OCI-M2 (cell line): ENCODE results near the gene ADGRA1.
"Not testable (repeated sequence)": the region's sequence is repeated elsewhere in the genome, so short reads cannot be mapped to it uniquely, and the experiment has no call there.

Source experiments
- DNase-seq: peaks from one replicate; lab custom pipeline; 2025; ENCODE audit not compliant: unreplicated experiment; lab: John Stamatoyannopoulos, UW

ADGRA1 gene

DNA sequence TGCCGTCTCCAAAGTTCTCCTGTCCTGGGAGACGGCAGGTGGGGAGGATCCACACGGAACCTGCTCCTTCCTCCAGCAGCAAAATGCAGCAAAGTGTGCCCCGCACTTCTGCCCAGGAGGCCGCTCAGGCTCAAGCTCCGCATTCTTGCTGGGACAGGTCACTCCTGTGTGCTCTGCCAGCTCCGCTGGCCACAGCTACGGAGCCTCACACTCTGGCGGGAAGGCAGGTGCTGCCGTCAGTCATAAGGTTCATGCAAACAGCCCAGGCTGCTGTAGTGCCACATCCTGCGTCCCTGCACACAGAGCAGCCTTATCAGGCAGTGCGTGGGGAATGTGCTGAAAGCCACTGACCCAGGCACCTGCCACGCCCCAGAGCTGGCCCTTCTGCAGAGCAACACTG, 22.4 kb downstream of the ADGRA1 start:
- DNase-seq, result no peak

DNA sequence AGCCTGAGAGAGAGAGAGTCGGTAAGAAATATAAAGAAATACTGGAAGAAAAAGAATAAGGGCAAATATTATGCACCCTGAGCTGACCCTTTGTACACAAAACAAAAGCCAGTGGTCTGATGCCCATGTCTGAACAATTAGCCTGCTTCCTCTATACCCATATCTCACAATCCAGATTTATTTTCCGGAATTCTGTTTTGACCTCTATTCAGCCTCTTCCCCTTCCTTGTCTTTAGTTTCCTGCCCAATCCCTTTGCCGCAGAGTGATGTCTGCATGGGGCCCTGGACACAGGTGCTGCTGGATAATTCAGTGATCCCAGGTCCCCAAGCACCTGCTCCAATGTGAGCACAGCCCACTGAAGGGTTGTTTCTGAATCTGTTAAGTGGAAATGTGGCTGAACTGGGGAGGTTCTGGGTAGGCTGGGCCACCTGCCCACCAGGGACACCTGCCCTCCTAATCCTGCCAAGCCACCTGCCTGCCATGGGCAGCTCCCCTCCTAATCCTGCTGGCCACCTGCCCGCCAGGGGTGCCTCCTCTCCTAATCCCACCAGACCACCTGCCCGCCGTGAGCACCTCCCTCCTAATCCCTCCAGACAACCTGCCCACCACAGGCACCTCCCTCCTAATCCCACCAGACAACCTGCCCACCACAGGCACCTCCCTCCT, 23.0 kb downstream of the ADGRA1 start:
- DNase-seq, result no peak

DNA sequence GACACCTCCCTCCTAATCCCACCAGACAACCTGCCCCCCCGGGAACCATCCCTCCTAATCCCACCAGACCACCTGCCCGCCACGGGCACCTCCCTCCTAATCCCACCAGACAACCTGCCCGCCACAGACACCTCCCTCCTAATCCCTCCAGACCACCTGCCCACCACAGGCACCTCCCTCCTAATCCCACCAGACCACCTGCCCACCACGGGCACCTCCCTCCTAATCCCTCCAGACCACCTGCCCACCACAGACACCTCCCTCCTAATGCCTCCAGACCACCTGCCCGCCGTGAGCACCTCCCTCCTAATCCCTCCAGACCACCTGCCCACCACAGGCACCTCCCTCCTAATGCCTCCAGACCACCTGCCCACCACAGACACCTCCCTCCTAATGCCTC, 23.9 kb downstream of the ADGRA1 start:
- not testable (repeated sequence) for DNase-seq

DNA sequence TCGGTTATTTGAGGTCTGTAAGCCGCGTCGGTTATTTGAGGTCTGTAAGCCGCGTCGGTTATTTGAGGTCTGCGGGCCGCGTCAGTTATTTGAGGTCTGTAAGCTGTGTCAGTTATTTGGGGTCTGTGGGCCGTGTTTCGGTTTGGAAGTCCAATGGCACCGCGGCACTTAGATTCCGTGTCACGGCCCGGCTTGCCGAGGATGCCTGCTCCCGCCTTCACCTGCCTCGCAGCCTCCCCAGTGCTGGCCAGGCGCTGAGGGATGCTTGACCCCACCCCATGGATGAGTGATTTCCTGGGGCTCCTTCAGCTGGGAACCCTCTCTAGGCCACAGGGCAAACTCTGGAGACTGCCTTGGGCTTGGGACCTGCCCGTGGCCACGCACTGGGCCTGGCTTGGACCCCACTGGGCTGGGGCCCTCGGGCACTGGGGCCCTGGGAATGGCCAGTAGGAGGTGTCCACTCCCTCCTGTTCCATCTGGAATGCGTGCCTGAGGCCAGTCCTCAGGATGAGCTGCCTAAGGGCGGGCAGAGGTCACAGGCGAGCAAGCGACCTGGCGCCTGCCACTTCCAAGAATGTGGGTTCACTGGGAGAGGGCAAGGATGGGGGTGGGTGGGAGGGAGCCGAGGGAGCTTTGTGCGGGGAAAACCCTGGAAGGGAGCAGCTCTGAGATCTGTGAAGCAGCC, 25.6 kb downstream of the ADGRA1 start:
- no peak for DNase-seq

DNA sequence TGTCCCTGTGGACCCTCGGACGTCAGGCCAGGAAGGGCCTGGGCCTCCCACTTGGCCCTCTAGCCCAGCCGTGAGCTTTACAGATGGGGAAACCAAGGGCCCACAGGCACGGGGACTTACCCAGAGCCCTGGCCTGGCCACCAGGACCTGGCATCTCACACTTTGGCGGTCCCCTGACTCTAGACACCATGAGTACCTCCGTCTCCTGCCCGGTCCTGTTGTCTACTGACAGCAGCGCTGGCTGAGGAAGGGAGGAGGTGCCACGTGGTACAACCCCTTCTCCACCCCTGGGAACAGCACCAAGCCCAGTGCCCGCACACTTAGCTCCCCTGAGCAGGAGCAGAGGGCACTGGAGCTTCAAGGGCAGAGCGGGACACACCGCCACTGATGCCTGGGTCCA, 26.1 kb downstream of the ADGRA1 start:
- no peak for DNase-seq

DNA sequence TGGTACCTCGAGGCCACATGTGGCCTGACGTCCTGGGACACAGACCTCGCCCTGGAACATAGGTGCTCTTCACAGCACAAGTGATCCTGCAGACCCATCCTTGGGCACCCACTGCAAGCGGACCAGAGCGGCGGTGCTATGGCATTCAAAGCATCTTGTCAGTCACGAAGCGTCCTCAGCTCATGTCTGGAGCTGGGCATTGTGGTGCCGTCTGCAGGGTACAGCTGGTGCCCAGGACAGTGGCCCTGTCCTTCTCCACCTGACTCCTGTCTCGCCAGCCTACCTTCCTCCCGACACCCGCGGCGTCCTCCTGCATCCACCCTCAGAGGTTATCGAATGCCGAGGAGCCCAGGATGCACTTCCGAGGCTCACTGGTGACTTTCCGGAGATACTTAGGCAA, 26.5 kb downstream of the ADGRA1 start:
- no peak for DNase-seq

DNA sequence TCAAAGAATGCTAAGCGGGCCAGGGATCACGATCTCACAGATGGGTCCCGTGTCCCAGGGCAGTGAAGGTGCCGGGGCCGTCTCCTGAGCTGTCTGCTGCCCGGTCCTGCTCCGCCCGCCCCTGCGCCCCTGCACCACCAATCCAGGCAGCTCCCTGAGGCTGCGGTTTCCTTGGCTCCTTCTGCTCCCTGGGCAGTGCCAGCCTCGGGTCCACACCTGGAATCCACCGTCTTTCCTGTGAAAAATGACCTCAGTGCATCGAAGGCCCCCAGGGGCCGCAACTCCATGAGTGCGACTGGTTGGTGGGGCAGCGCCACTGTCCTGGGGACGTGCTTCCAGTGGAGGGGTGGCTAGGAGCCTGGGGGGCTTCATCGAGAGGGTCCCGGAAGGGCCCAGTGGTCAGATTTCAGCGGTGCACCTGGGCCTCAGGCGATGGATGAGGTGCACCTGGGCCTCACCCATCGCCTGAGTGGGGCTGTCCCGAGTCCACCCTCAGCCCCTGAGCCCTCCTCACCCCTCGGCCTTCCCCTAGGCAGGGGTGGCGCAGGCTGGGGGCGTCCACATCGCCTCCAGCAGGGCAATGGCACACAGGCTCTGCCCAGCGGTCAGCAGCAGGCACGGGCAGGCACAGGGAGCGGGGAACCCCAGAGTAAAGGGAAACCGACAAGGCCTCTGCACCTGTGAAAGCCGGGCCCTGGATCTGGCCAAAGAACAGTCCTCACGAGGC, 27.2 kb downstream of the ADGRA1 start:
- DNase-seq, result no peak

DNA sequence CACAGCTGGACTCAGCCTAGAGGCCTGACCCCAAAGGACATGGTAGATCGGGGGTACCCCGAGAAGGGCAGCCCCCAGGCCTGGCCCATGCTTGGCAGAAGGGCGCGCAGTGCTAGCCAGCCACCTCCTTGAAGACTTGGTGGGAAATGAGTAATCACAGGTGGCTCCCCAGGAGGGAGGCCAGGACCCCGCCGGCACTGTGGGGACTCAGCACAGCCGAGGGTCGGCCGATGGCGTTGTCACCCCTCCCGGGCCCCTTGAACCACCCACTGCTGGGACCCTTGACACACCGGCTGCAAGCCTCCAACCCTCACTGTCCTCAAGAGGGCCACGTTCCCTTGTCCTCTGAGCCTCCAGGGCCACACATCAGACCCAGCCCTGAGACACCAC, 27.7 kb downstream of the ADGRA1 start:
- DNase-seq, result no peak

DNA sequence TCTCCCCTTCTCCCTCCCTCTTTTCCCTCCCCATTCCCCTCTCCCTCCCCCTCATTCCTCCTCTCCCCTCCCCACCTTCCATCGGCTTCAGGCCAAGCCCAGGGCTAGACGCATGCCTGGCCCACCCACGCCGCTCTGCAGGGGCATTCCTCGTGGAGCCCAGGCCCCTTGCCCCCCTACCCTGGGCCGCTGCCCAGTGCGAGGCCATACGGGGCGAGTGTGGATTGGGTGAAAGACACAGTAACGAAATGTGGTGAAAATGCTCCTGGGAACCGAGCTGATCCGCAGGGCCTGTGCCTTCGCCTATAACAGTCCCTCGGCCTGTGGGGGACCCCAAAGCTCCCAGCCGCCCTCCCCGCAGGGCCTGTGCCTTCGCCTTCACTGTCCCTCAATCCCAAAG, 28.3 kb downstream of the ADGRA1 start:
- no peak for DNase-seq

DNA sequence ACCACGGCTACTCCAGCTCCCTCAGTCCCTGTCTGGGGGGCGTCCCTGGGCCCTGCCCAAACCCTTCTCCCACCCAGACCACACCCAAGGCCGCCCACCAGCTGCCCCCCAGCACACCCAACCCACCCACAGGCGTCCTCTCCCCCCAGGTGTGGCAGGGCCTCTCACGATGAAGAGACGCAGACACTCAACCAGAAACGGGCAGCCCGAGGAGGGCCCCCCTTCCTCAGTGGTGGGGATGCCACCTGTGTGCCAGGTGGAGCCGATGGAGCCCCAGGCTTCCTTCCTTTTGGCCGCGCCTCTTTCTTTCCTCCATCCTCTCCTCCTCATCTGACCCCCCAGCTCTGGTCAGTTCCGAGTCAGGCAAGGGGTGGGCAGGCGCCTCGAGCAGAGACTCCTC, 28.7 kb downstream of the ADGRA1 start:
- no peak for DNase-seq

DNA sequence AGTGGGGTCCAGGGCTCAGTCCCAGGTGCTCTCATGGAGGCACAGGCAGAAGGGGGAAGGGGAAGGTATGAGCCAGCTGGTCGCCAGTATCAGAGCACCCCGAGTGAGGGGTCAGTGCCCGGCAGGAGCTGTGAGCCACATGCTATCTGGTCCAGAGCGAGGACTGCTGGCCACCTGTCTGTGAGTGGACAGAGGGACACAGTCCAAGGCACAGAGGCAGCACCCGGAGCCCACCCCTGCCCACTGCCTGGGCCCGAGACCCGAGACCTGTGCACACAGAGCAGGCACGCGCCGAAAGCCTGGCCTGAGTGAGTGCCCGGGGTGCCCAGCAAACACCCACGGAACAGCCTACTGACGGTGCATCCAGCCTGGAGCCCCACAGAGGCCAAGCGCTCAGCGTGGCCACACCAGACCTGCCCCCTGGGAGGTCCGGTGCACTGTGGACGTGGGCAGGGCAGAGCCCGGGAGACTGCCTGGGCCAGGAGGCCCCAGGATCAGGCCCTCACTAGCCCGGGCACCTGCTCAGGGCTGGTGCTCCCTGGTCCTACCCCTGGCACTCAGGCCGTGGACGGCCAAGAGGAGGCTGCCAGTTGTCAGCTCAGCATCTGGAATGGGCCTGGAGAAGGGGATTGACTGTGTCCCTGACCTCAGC, 29.4 kb downstream of the ADGRA1 start:
- no peak for DNase-seq

DNA sequence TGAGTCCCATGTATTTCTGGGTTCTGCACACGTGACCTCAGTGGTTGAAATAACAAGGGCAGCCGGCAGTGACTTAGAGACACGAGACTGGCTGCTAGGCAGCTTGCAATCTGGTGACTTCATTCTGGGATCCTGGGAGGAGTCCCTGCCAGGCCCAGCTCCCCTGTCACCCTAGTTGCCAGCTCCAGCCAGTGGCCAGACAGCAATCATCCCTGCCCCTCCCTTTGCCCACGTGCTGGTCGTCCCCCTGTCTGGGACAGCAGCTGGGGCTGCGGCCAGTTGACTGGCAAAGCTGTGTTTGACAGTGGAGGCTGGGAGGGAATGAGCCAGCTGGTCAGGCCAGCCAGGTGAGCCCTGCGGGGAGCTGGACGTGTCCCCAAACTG, 30.0 kb downstream of the ADGRA1 start:
- no peak for DNase-seq

DNA sequence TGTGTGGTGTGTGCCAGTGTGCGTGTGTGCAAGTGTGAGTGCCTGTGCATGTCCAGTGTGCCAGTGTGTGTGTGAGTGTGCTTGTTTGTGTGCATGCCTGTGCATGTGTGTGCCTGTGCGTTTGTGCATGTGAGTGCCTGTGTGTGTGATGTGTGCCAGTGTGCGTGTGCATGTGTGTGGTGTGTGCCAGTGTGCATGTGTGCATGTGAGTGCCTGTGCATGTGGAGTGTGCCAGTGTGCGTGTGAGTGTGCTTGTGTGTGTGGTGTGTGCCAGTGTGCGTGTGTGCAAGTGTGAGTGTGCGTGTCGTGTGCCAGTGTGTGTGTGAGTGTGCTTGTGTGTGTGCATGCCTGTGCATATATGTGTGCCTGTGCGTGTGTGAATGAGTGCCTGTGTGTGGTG, 33.8 kb downstream of the ADGRA1 start:
- no peak for DNase-seq

DNA sequence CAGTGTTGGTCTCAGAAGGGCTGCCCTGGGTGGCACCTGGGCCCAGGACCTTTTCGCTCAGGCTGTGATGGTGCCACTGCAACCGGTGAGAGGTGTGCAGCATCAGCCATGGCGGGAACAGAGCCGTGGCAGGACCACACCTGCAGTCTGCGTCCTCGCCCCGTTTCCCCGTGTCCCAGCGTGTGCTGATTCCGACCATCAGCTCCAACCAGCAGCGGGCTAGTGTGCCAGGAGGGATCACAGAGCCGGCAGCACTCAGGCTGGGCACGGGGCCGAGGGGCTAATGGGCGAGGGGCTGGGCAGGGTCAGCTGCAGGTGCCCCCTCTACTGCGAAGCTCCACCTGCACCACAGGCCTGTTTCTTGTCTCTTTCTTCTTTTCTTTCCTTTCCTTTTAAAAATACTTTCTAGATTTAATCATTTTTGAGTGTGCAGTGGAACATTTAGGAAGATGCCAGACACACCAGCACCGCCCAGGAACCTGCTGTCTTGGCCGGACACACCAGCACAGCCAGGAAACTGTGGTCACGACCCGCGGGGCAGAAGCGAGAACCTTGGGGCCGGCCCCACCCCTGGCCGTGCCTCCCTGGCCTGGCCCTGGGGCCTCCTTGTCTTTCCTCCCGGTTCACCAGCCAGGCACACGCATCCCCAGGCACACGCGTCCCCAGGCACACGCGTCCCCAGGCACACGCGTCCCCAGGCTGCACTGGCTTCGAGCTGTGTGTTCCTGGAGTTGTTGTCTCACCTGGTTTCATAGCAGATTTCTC, 34.6 kb downstream of the ADGRA1 start:
- DNase-seq, result no peak

DNA sequence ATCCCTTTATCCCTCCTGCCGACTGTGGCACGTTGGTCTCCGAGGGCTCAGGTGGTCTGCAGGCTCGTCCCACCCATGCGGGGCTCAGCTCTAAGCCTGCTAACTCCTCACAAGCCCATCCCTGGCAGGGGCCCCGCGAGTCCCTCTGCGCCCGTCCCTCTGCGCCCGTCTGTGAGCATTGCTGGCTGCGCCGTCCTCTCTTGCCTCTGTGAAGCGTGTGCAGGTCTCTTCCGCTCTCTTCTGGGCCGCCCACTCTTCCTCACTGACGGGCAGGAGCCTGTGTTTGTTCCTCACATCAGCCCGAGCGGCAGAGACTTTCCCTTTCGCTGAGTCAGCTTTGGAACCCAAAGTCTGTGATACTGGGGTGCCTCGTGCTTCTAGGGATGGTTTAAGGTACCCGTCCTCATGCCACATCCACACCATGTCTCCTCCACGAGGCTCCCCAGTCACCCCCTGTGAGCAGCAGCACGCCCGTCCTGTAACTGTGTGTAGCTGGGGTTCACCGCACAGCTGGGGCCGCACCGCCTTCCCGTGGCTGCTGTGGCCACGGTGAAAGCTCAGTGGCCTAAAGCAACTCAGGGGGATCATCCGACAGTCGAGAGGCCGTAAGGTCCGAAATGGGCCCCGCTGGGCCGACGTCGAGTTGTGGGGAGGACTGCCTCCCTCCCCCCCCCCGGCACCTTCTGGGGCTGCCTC, 35.5 kb downstream of the ADGRA1 start:
- DNase-seq, result no peak

DNA sequence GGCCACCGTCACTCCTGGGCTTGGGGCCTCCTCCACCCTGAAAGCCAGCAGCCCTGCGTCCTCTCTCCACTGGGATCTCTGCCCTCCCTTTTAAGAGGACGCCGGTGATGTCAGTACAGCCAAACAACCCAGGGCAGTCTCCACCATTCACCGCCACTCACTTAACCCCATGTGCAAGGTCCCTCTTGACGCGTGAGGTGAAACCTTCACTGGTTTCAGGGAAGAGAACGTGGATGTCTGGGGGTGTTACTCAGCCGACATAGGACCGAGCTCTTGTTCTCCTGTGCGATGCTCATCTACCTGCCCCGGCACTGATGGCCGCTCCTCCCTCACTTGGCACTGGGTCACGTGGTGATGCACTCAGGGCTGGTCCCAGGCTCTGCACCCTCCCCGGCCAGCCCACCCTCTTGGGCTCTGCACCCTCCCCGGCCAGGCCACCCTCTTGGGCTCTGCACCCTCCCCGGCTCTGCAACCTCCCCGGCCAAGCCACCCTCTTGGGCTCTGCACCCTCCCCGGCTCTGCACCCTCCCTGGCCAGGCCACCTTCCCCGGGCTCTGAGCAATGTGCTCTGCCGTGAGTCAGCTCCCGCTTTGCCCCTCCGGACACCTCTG, 36.1 kb downstream of the ADGRA1 start:
- DNase-seq, result no peak

DNA sequence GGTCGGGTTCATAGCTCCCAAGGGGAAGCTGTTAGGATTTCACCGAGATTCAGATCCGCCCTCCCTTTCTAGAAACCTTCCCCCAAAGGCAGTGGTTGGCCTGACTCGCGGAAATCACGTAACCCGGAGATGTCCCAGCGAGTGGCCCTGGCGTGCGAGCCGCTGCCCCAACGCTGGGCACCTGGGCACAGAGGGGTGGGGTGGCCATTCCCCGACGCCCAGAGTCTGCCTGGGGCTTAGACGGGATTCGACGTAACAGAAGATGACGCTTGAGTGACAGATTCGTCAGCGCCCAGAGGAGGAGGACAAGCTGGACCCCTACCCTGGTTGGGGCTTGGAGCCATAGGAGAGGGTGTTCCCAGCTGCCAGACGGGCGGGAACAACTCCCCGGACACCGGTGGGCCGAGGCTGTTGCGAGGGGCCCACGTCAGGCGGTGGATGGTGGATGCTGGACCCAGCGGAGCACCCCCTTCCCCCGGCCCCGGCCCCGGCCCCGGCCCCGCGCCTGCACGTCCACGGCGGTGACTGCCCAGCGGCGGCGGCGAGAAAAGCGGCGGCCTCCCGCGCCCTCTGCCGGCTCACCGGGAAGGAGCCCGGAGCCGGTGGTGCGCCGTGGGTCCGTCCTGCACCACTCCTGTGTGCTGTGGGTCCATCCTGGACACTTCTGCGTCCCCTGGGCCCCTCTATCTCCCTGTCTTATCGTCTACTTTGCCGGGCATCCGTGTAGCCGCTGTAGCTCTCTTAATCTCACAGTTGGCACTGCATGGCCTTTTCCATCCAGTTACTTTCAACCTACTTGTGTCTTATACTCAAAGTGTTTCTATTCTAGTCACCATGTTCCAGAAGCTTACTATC, 36.9 kb downstream of the ADGRA1 start:
- no peak for DNase-seq

DNA sequence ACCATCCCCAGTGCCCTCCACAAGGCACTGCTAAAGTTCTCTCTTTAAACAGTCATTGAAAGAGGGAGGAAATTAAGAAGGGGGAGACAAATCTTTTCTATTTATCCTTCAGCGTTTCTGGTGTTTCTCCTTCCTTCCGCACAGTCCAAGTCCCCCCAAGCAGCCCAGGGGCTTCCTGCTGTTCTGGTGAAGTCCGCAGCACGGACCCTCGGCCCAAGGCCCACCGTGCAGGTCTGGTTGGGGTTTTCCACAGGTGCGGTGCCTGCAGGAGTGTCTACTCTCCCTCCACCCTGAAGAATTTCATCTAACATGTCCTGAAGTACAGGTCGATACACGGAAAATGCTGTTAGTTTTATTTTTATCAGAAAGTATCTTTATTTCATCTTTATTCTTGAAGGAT, 38.2 kb downstream of the ADGRA1 start:
- DNase-seq, result no peak
